Body of pancreas (tissue), 4 donors: ENCODE measurements around the gene GABRR1.

Source experiments
- CTCF ChIP-seq, 7 experiments: fragments of 450-650 bp in 4 of 7; fragments of 200-600 bp in 3 of 7; sonication (generic) in 3 of 7; IDR thresholded peaks; one replicate each; pipeline ENCODE4 v1.5.1; 2016 to 2019; ENCODE audit warnings: antibody characterized with exemption in 7 of 7
- POLR2A ChIP-seq, 3 donors: fragments of 450-650 bp; IDR thresholded peaks; one replicate each; pipeline ENCODE4 v1.6.1; 2016; ENCODE audit warnings: antibody characterized with exemption in 3 of 3, mild to moderate bottlenecking in 2 of 3

GRCh38 chr6:89254569-89254968, 37.4 kb upstream of the GABRR1 start:
- TF ChIP-seq CTCF (IDR thresholded peaks at IDR 0.05) (no peak), POLR2A (IDR thresholded peaks at IDR 0.05) (no peak)
